ENCODE measurements around the gene CMPK2. TPM values are rescaled to one million over a fixed set of nuclear protein-coding genes. Genes with fewer than 3 reads are reported as not detected.
A peak's percentile ranks its signal among the peaks of the same experiment; 100 is the strongest.

The CMPK2 gene
- total and polyA plus RNA-seq, 9 of the 15 experiments (the other 6 are each of a cell fraction or from before 2014, with no cell fraction given) = 2.6 to 10.5 (median 5.0) TPM

GRCh38 chr2:6883448-6884122, 17.9 kb upstream of the CMPK2 start (continued):
- TF ChIP-seq TRIM25 (IDR thresholded peaks at IDR 0.05; ENCODE audit: borderline replicate concordance) (no peak), E2F5 (CRISPR knock-in tag; IDR thresholded peaks at IDR 0.05) (no peak), NR2F6 (CRISPR knock-in tag; IDR thresholded peaks at IDR 0.05) (no peak), ZC3H11A (IDR thresholded peaks at IDR 0.05; ENCODE audit: low read depth, low read length) (no peak), TAL1 (IDR thresholded peaks at IDR 0.05) (peak; percentile 59), IRF2 (CRISPR knock-in tag; IDR thresholded peaks at IDR 0.05) (no peak), ZNF695 (CRISPR knock-in tag; IDR thresholded peaks at IDR 0.05) (no peak), LEF1 (IDR thresholded peaks at IDR 0.05) (no peak), ZNF224 (CRISPR knock-in tag; IDR thresholded peaks at IDR 0.05) (no peak), JUND (IDR thresholded peaks at IDR 0.05; ENCODE audit: borderline replicate concordance, low read depth, low read length) (peak; percentile 11; the same call in 1 of the 2 replicates), JUND (tag; IDR thresholded peaks at IDR 0.05; ENCODE audit: borderline replicate concordance, low read depth, low read length) (no peak), SLC30A9 (CRISPR knock-in tag; IDR thresholded peaks at IDR 0.05) (no peak), EP300 (IDR thresholded peaks at IDR 0.05; ENCODE audit: low read length) (peak; percentile 67), SREBF2 (CRISPR knock-in tag; IDR thresholded peaks at IDR 0.05) (no peak), NR3C1 (CRISPR knock-in tag; IDR thresholded peaks at IDR 0.05) (no peak), ELF1 (tag; IDR thresholded peaks at IDR 0.05) (no peak), TCF7L2 (IDR thresholded peaks at IDR 0.05; ENCODE audit: low read depth, low read length) (no peak), TCF3 (CRISPR knock-in tag; IDR thresholded peaks at IDR 0.05) (peak; percentile 50; the same call in 1 of the 2 replicates), SMARCE1 (IDR thresholded peaks at IDR 0.05) (peak; percentile 72; the same call in 1 of the 2 replicates), NFIC (IDR thresholded peaks at IDR 0.05) (0 out of 2 replicates have a peak, but pooled peaks have one; percentile 16)

Data from K562 (cell line).